Measurements from ENCODE around the gene NOL6.

Gene NOL6

GRCh38 chr9:33442125-33442524, 31.6 kb downstream of the NOL6 start:
- TF ChIP-seq PAX5 (IDR thresholded peaks at IDR 0.05; ENCODE audit: insufficient read depth, low read length, severe bottlenecking) (no peak), POLR2A (IDR thresholded peaks at IDR 0.05; ENCODE audit: low read depth, low read length) (no peak)
- DNase-seq (ENCODE audit: insufficient read length, low spot score) (no peak), FAIRE-seq (no peak)

- no peak for TF ChIP-seq POLR2AphosphoS5 (IDR thresholded peaks at IDR 0.05; ENCODE audit: low read depth, low read length)
- TF ChIP-seq TAF1 (IDR thresholded peaks at IDR 0.05; ENCODE audit: low read depth, low read length), result no peak
- no peak for TF ChIP-seq SPI1 (IDR thresholded peaks at IDR 0.05; ENCODE audit: low read depth, low read length)
- TF ChIP-seq POU2F2 (IDR thresholded peaks at IDR 0.05; ENCODE audit: low read depth, low read length), result no peak
- no peak for TF ChIP-seq POLR2A (IDR thresholded peaks at IDR 0.05; ENCODE audit: low read depth, low read length)
- no peak for TF ChIP-seq PAX5 (IDR thresholded peaks at IDR 0.05; ENCODE audit: insufficient read depth, low read length, severe bottlenecking)
Observed at GRCh38 chr9:33440609-33441008, 33.1 kb downstream of the NOL6 start.

GRCh38 chr9:33440204-33440603, 33.5 kb downstream of the NOL6 start:
- DNase-seq (ENCODE audit: insufficient read length, low spot score) (no peak), FAIRE-seq (no peak)
- TF ChIP-seq POLR2AphosphoS5 (IDR thresholded peaks at IDR 0.05; ENCODE audit: low read depth, low read length) (no peak), POU2F2 (IDR thresholded peaks at IDR 0.05; ENCODE audit: low read depth, low read length) (no peak), TAF1 (IDR thresholded peaks at IDR 0.05; ENCODE audit: low read depth, low read length) (no peak), SPI1 (IDR thresholded peaks at IDR 0.05; ENCODE audit: low read depth, low read length) (no peak), POLR2A (IDR thresholded peaks at IDR 0.05; ENCODE audit: low read depth, low read length) (no peak), PAX5 (IDR thresholded peaks at IDR 0.05; ENCODE audit: insufficient read depth, low read length, severe bottlenecking) (no peak)

More at GRCh38 chr9:33440609-33441008, 33.1 kb downstream of the NOL6 start:
- no peak for DNase-seq (ENCODE audit: insufficient read length, low spot score)
- FAIRE-seq, result no peak

DNA sequence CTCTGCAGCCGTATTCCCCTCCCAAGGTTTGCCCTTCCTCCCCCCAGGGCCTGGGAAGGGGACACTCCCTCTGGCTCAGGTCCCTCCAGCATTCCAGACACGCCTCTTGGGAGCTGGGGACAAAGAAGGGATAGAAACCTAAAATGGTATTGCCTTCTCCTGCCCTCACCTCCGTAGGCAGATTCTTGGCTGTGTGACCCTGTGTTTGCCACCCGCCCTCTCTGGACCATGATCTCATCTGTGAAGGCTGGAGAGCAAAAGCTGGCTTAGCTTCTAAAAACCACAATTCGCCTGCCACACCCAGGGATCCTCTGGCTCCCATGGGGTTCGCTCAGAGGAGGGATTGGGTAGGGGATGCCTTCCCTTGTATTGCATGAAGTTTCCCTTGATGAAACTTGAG, 34.0 kb downstream of the NOL6 start:
- no peak for TF ChIP-seq PAX5 (IDR thresholded peaks at IDR 0.05; ENCODE audit: insufficient read depth, low read length, severe bottlenecking)
- no peak for TF ChIP-seq POLR2AphosphoS5 (IDR thresholded peaks at IDR 0.05; ENCODE audit: low read depth, low read length)
- no peak for TF ChIP-seq POLR2A (IDR thresholded peaks at IDR 0.05; ENCODE audit: low read depth, low read length)
- DNase-seq (ENCODE audit: insufficient read length, low spot score) (no peak), FAIRE-seq (no peak)

DNA sequence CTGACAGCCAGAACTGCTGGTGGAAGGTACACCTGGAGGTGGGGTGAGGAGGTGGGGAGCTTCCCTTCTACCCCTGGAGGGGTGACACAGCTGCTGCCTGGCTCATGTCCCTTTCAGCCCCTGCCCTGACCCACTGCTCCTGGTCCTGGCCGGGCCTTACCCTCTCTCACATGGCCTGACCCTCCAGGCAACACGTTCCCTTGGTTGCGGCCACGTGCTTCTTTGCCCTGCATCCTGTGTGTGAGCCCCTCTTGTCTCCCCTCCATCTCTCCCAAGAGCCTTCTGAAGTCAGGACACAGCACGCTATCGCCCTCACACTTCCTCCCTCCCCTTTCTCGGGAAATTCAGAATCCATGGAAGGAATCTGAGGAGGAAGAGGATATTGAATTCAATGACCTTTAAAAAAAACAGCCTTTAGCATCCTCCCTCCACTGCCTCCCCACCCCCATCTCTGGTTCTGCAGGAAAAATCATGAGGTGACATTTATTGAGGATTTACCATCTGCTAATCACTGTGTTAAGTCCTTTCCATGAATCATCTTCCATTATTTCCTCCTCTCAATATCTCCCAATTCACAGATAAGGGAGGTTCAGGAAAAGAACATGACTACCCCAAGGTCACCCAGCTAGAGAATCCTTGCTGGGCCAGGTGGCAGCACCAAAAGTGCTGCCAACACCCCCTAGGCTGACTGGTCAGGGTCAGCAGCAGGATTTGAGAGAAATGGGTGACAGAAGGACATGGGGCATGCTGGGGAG, 34.6 kb downstream of the NOL6 start:
- TF ChIP-seq POU2F2 (IDR thresholded peaks at IDR 0.05; ENCODE audit: low read depth, low read length), result no peak
- TF ChIP-seq POLR2A (IDR thresholded peaks at IDR 0.05; ENCODE audit: low read depth, low read length), result no peak
- TF ChIP-seq TAF1 (IDR thresholded peaks at IDR 0.05; ENCODE audit: low read depth, low read length), result no peak
- no peak for TF ChIP-seq POLR2AphosphoS5 (IDR thresholded peaks at IDR 0.05; ENCODE audit: low read depth, low read length)
- no peak for TF ChIP-seq PAX5 (IDR thresholded peaks at IDR 0.05; ENCODE audit: insufficient read depth, low read length, severe bottlenecking)
- TF ChIP-seq SPI1 (IDR thresholded peaks at IDR 0.05; ENCODE audit: low read depth, low read length), result no peak
- no peak for DNase-seq (ENCODE audit: insufficient read length, low spot score)
- no peak for FAIRE-seq

DNA sequence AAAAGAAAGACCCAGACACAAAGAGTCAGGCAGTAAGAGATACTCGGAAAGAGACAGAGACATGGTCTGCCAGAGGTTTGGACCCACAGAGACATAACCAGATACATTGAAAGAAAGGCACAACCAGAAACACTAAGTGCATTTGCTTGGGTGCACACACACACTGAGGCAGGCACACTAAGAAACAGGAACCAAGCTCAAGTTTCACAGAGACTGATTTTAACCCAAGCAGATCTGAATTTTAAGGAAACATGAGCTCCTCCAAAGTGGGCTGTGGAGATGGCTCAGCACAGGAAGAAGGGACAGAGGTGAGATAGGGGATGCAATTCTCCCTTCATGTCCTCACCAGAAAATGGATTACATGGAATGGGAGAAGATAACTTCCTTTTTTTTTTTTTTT, 35.8 kb downstream of the NOL6 start:
- DNase-seq (ENCODE audit: insufficient read length, low spot score) (no peak), FAIRE-seq (no peak)
- TF ChIP-seq POU2F2 (IDR thresholded peaks at IDR 0.05; ENCODE audit: low read depth, low read length) (no peak), POLR2A (IDR thresholded peaks at IDR 0.05; ENCODE audit: low read depth, low read length) (no peak), POLR2AphosphoS5 (IDR thresholded peaks at IDR 0.05; ENCODE audit: low read depth, low read length) (no peak), SPI1 (IDR thresholded peaks at IDR 0.05; ENCODE audit: low read depth, low read length) (no peak), PAX5 (IDR thresholded peaks at IDR 0.05; ENCODE audit: insufficient read depth, low read length, severe bottlenecking) (no peak), TAF1 (IDR thresholded peaks at IDR 0.05; ENCODE audit: low read depth, low read length) (no peak)

DNA sequence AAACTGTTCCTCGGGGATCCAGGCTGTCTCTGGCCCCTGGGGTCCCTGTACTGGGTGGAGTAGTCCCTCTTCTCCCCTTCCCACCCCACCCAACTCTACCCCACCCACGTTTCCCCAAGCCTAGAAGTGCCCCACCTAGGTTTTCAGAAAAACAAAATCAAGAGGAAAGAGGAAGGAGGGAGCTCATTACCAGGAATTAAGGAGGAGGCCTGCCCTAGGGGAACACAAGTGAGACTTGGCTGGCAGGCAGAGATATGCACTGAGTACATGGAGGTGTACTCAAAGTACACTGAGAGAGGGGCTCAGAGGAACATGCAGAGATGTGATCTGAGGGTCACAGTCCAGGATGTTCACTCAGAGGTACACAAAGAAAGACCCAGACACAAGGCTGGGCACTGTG, 36.5 kb downstream of the NOL6 start:
- TF ChIP-seq TAF1 (IDR thresholded peaks at IDR 0.05; ENCODE audit: low read depth, low read length), result no peak
- no peak for TF ChIP-seq SPI1 (IDR thresholded peaks at IDR 0.05; ENCODE audit: low read depth, low read length)
- TF ChIP-seq POLR2A (IDR thresholded peaks at IDR 0.05; ENCODE audit: low read depth, low read length), result no peak
- TF ChIP-seq PAX5 (IDR thresholded peaks at IDR 0.05; ENCODE audit: insufficient read depth, low read length, severe bottlenecking), result no peak
- no peak for TF ChIP-seq POU2F2 (IDR thresholded peaks at IDR 0.05; ENCODE audit: low read depth, low read length)
- TF ChIP-seq POLR2AphosphoS5 (IDR thresholded peaks at IDR 0.05; ENCODE audit: low read depth, low read length), result no peak
- FAIRE-seq, result no peak
- DNase-seq (ENCODE audit: insufficient read length, low spot score), result no peak

DNA sequence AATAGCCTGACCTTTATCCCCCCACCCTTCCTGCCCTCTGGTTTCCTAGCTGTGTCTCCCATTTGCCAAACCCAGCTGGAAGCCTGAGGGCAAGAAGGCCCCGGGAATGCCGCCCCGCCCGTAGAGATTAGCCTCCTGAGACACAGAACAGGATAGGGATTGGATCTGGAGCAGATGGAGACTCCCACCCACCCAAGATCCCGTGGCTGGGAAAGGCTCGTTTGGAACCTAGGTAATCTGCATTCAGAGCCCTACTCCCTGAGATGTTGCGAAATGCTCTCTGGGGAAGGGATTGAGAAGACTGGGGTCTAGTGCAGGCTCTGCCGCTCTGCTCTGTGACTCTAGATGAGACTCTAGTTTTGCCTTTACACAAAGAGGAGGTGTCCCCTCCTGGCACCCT, 37.3 kb downstream of the NOL6 start:
- TF ChIP-seq POLR2AphosphoS5 (IDR thresholded peaks at IDR 0.05; ENCODE audit: low read depth, low read length) (no peak), POU2F2 (IDR thresholded peaks at IDR 0.05; ENCODE audit: low read depth, low read length) (no peak)
- no peak for DNase-seq (ENCODE audit: insufficient read length, low spot score)

GRCh38 chr9:33435821-33436277, 37.9 kb downstream of the NOL6 start:
- DNase-seq (ENCODE audit: insufficient read length, low spot score) (no peak), FAIRE-seq (no peak)
- TF ChIP-seq POLR2A (IDR thresholded peaks at IDR 0.05; ENCODE audit: low read depth, low read length) (no peak), TAF1 (IDR thresholded peaks at IDR 0.05; ENCODE audit: low read depth, low read length) (no peak), PAX5 (IDR thresholded peaks at IDR 0.05; ENCODE audit: insufficient read depth, low read length, severe bottlenecking) (no peak)

More for the DNA sequence above, 37.3 kb downstream of the NOL6 start:
- no peak for FAIRE-seq

GRCh38 chr9:33434317-33435105, 39.2 kb downstream of the NOL6 start:
- DNase-seq (ENCODE audit: insufficient read length, low spot score), result no peak
- TF ChIP-seq POU2F2 (IDR thresholded peaks at IDR 0.05; ENCODE audit: low read depth, low read length) (no peak), POLR2A (IDR thresholded peaks at IDR 0.05; ENCODE audit: low read depth, low read length) (no peak), SPI1 (IDR thresholded peaks at IDR 0.05; ENCODE audit: low read depth, low read length) (no peak), TAF1 (IDR thresholded peaks at IDR 0.05; ENCODE audit: low read depth, low read length) (no peak), PAX5 (IDR thresholded peaks at IDR 0.05; ENCODE audit: insufficient read depth, low read length, severe bottlenecking) (no peak), POLR2AphosphoS5 (IDR thresholded peaks at IDR 0.05; ENCODE audit: low read depth, low read length) (no peak)
- no peak for FAIRE-seq
